ENCODE data around the gene C19orf25. TPM values are rescaled to one million over a fixed set of nuclear protein-coding genes. Genes with fewer than 3 reads are reported as not detected.

C19orf25 gene
- total RNA-seq, 1 experiment from 2014 or later = 35.0 TPM

DNA sequence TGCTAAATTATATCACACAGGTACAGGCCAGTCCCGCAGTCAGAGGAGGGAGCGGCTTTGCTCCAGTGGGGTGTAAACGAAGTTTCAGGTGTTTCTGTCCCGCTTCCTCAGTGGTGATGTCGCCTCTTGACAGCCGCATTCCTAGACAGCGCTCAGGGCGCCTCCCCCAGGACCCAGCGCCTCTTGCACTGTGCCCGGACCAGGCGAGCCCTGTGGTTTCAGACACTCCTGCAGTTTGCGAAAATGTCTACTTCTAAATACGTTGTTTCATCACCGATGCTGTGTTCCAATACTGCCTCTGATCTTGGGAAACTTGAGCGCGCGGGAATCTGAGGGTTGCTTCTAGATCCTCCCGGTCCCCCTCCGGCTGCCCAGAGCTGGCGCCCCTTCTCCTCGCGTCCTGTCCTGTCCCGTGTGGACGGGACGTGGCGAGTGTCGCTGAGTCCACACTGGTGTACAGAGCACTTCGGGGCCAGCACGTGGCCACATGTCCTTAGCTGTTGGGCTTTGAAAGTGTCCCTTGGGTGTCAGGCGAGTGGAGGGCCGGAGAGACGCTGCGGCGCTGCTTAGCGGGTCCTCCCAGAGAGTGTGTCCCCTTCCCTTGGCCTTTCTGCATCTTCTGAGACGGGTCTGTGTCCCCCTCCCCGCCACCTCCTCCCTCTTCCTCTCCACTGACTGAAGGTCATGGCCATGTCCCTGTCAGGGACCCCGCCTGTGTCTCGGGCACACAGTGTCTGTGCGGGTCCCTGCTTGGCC is 55.4 kb downstream of the C19orf25 start:
- peaks cover 96% of the 10 kb centered on the region for H3K36me3 ChIP-seq (ENCODE audit: insufficient read depth, low read length, poor library complexity, severe bottlenecking)
- CTCF ChIA-PET = no interaction called here
- POLR2A ChIA-PET (ENCODE audit: low non-redundant PET) = no interaction called here
- no peaks in the 10 kb centered on the region for H3K27me3 ChIP-seq (replicated peaks; ENCODE audit: insufficient read depth, low read depth, low read length, poor library complexity)
- no peak overlapping the region for H3K4me3 ChIP-seq (ENCODE audit: low read depth, low read length, poor library complexity, severe bottlenecking)
- no peak for TF ChIP-seq EZH2 (IDR thresholded peaks at IDR 0.05; ENCODE audit: borderline replicate concordance, low read depth, low read length, poor library complexity, severe bottlenecking)
- TF ChIP-seq, protein P1, sequence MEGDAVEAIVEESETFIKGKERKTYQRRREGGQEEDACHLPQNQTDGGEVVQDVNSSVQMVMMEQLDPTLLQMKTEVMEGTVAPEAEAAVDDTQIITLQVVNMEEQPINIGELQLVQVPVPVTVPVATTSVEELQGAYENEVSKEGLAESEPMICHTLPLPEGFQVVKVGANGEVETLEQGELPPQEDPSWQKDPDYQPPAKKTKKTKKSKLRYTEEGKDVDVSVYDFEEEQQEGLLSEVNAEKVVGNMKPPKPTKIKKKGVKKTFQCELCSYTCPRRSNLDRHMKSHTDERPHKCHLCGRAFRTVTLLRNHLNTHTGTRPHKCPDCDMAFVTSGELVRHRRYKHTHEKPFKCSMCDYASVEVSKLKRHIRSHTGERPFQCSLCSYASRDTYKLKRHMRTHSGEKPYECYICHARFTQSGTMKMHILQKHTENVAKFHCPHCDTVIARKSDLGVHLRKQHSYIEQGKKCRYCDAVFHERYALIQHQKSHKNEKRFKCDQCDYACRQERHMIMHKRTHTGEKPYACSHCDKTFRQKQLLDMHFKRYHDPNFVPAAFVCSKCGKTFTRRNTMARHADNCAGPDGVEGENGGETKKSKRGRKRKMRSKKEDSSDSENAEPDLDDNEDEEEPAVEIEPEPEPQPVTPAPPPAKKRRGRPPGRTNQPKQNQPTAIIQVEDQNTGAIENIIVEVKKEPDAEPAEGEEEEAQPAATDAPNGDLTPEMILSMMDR (conservative IDR thresholded peaks at IDR 0.05; ENCODE audit: low read depth, low read length) = no peak
- H3K4me1 ChIP-seq (ENCODE audit: insufficient read depth, low read length, poor library complexity, severe bottlenecking) = no peaks in the 10 kb centered on the region
- DNase-seq (ENCODE audit: low spot score) = no peak
- no peak overlapping the region for H3K27ac ChIP-seq (ENCODE audit: low read depth, low read length, poor library complexity, severe bottlenecking)
- intact Hi-C loops (cut with micrococcal nuclease; ENCODE audit: unreplicated experiment) = no loop called here
- no peaks in the 10 kb centered on the region for H3K9me3 ChIP-seq (ENCODE audit: low read depth, low read length, poor library complexity, severe bottlenecking)
- no TSS peak for BruUV-seq (replicated peaks)

Other genes starting within 250 kb of the C19orf25 start
- 13.3 and 15.0 TPM in 2 replicates for gene CBARP, start 241.2 kb downstream of the C19orf25 start, total RNA-seq (2021)
- gene ATP5F1D, start 237.5 kb downstream of the C19orf25 start, total RNA-seq (2021) = 237 and 250 TPM in 2 replicates
- 156 and 169 TPM in 2 replicates for gene MIDN, start 230.6 kb downstream of the C19orf25 start, total RNA-seq (2021)
- gene CIRBP, start 209.9 kb downstream of the C19orf25 start, total RNA-seq (2021) = 287 and 386 TPM in 2 replicates
- 69.4 and 88.6 TPM in 2 replicates for gene FAM174C, start 203.7 kb downstream of the C19orf25 start, total RNA-seq (2021)
- 0.64 and 0.68 TPM in 2 replicates for gene EFNA2, start 193.3 kb downstream of the C19orf25 start, total RNA-seq (2021)
- 101 and 111 TPM in 2 replicates for gene NDUFS7, start 95.3 kb downstream of the C19orf25 start, total RNA-seq (2021)
- 18.8 and 28.5 TPM in 2 replicates for gene GAMT, start 77.7 kb downstream of the C19orf25 start, total RNA-seq (2021)
- gene DAZAP1, start 71.6 kb downstream of the C19orf25 start, total RNA-seq (2021) = 222 and 229 TPM in 2 replicates
- 1,685 and 1,696 TPM in 2 replicates for gene RPS15, start 40.8 kb downstream of the C19orf25 start, total RNA-seq (2021)
- gene APC2, start 29.1 kb downstream of the C19orf25 start, total RNA-seq (2021) = 1.3 and 1.9 TPM in 2 replicates
- 7.2 and 11.1 TPM in 2 replicates for gene PCSK4, start 11.1 kb upstream of the C19orf25 start, total RNA-seq (2021)
- 4.7 and 6.8 TPM in 2 replicates for gene REEP6, start 12.0 kb upstream of the C19orf25 start, total RNA-seq (2021)
- gene ADAMTSL5, start 33.8 kb upstream of the C19orf25 start, total RNA-seq (2021) = 0.59 and 0.86 TPM in 2 replicates
- not detected in 2 replicates for gene PLK5, start 44.9 kb upstream of the C19orf25 start, total RNA-seq (2021)
- 60.0 and 65.4 TPM in 2 replicates for gene MEX3D, start 89.1 kb upstream of the C19orf25 start, total RNA-seq (2021)
- 138 and 139 TPM in 2 replicates for gene MBD3, start 113.7 kb upstream of the C19orf25 start, total RNA-seq (2021)
- gene UQCR11, start 126.2 kb upstream of the C19orf25 start, total RNA-seq (2021) = 256 and 258 TPM in 2 replicates
- 333 and 361 TPM in 2 replicates for gene TCF3, start 173.4 kb upstream of the C19orf25 start, total RNA-seq (2021)